SW480 (cell line): ENCODE data around the gene SPINT3.
"Not testable (repeated sequence)": the region's sequence is repeated elsewhere in the genome, so short reads cannot be mapped to it uniquely, and the experiment has no call there.

Experiments
- DNase-seq: peaks from one replicate; pipeline ENCODE4 v3.0.0-alpha.2; 2016; ENCODE audit warnings: low spot score

SPINT3 gene

DNA sequence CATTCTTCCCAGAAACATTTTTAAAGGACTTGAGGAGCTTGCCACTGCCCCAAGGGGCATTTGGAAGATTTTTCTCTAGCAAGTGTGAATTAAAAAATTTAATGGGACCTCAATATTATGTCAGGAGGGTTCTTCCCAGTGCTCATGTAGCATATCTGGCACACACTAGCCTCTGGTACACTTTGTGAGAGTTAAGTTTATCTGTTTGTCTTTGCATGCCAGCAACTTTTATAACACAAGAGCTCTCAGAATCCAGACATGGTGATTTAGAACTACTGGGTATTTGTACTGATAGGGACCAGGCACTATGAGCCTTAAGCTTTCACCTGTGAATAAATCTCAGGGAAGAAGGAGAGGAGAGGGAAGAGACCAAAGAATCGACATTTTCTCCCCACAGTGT, 12.9 kb downstream of the SPINT3 start:
- DNase-seq: no peak

DNA sequence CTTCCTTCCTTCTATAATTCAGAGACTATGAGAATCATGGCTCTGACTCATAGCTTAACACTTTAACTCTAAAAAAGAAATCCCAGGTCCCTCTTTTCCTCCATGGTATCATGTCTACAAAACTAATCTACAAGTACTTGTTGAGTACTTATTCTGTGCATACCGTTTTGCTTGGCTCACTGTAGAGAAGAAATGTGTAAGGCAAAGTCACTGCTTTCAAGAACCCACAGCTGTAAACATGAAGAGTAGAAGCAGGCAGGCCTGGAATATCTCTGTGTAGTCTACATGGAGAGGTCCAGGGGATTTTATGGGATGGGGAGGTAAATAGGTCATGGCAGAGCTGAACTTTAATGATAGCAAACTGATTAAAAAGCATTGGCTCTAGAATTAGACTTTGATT, 13.8 kb downstream of the SPINT3 start:
- no peak for DNase-seq

DNA sequence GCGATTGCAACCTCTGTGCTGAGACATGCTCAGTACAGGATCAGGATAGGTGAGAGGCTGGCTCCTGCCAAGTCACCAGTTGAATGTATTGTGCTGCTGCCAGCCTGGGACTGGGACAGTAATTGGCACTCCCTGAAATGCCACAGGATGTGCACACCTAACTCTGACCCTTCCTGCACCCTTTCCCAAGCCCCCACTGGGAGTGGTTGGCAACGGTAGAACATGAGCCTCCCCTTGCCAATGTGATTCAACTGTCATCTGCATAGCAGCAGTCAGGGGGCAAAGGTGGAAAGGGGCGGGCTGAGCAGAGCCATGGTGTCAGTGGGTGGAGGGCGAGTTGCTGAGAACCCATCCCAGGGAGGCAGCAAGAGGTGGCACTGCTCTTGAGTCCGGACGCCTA, 15.4 kb downstream of the SPINT3 start:
- peak; percentile 76 for DNase-seq

DNA sequence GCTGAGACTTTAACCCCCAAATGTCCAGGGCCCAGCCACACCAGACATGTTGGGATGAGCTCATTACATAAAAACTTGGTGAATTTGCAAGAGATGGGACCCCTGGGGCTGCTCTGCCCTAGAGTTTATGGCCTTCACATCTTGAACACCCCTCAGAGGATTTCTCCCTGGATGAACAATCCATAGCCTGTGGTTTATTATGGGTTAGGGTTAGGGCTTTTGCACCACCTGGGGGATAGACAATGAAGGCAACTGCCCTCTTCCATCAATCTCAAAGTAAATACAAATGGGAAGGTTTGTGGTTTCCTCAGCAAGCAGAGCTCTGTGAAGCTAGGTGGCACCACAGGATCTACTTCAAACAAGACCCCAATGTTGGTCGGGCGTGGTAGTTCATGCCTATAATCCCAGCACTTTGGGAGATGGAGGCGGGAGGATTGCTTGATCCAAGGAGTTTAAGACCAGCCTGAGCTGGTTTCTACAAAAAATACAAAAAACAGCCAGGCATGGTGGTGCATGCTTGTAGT, 17.4 kb downstream of the SPINT3 start:
- DNase-seq: peak; percentile 33

DNA sequence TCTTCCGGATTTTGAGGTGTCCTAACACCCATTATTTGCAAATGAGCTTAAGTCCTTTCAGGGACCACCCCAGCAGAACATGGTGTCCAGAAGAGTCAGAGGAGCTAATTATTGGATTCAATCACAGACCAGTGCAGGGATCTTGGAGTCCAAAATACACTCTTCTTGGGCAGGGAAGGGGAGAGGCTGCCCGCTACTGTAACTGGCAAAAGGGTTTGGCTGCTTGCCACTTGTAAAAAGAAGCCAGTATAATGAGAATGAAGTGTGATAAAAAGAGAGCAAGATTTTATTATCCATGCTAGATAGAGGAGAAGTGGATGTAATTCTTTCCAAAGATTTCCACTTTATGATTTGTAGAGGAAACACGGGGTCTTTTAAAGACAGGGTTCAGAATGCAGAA, 19.3 kb downstream of the SPINT3 start:
- no peak for DNase-seq

DNA sequence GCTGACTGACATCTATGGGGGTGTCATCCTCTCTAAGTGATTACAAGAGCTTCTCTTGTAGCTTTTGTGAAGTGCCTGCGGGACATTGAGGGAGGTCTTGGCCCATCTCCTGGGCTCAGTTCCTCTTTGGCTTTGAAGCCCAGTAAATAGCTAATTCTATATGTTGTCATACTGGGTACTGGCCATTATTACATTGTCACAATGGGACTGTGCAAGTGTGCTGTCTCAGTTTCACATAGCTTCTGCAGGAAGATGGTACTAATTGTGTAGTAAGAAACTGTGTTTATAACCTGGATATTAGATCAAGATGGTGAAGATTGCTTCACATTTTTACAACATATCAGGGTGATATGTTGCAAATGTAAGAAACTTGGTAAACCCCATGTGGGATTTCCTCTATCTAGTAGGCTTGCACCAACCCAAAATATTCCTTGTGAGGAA, 19.9 kb downstream of the SPINT3 start:
- DNase-seq: no peak

DNA sequence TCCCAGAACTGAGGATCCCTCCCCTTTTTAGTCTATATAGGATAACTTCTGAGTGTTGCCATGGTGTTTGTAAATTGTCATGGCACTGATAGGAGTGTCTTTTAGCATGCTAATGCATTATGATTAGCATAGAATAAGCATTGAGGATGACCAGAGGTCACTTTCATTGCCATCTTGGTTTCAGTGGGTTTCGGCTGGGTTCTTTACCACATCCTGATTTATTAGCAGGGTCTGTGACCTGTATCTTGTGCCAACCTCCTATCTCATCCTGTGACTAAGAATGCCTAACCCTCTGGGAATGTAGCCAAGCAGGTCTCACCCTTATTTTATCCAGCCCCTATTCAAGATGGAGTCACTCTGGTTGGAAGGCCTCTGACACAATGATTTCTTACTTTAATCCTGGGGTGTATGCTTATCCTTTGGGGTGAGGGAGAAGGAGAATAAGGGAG, 26.3 kb downstream of the SPINT3 start:
- DNase-seq: no peak

DNA sequence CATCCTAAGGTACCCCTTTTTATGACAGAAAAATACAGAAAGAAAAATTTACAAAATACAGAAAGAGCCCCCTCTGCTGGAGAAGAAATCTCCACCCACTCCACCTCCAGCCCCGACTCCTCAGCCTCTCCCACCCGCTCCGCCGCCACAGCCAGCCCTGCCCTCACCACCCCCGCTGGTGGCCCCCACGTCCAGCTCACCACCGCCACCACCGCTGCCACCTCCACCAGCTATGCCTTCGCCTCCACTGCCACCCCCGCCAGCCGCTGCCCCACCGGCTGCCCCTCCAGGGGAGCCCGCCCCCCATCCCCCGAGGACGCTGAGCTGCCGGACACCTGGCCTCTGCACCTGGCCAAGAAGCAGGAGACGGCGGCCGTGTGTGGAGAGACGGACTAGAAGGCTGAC, 28.2 kb downstream of the SPINT3 start:
- no peak for DNase-seq

DNA sequence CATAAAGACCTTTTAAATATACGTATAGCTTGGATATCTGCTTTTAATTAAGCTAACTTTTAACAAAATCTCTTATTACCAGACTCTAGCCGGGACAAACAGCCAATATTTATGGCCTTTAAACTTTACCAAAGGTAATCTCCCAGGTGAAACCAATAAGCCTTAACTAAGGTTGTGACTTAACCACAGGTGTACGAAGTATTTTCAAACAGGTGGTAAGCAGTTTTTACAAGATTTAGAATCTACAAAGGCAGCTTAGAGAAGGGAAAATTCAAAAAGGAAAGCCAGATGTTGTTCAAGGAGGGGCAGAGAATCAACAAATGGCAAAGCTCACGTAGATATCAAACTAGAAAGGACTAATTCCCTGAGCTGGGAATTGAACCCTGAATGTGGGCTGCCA, 30.0 kb downstream of the SPINT3 start:
- no peak for DNase-seq

DNA sequence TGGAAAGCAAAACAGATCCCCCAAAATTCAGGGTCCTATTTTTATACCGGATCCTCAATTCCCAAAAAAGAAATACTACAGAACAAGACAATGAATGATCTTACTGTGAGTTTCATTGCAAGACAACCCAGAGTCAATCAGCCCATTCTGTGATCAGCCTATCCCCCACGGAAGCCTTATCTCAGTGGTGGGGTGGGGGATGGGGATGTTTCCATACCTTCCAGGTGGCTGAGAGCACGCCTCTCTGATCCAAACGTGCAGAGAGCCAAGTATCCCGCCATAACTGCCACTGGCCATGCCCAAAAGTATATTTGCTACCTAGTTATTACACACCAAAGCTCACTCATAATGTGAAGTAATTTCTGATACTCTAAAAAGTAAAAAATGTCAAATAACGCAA, 30.7 kb downstream of the SPINT3 start:
- no peak for DNase-seq

DNA sequence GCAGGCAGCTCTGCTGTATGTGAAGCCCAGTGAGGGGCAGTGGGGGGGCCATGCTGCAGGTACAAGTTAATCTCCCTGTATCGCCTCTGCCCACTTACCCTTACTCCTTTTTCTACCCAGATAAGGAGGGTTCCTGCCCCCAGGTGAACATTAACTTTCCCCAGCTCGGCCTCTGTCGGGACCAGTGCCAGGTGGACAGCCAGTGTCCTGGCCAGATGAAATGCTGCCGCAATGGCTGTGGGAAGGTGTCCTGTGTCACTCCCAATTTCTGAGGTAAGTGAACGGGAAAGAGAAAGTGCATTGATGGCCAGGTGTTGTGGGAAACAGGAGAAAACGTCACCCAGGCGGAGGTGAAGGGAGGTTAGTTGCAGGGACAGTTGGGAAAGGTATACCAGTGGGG, 35.6 kb downstream of the SPINT3 start:
- DNase-seq: no peak

DNA sequence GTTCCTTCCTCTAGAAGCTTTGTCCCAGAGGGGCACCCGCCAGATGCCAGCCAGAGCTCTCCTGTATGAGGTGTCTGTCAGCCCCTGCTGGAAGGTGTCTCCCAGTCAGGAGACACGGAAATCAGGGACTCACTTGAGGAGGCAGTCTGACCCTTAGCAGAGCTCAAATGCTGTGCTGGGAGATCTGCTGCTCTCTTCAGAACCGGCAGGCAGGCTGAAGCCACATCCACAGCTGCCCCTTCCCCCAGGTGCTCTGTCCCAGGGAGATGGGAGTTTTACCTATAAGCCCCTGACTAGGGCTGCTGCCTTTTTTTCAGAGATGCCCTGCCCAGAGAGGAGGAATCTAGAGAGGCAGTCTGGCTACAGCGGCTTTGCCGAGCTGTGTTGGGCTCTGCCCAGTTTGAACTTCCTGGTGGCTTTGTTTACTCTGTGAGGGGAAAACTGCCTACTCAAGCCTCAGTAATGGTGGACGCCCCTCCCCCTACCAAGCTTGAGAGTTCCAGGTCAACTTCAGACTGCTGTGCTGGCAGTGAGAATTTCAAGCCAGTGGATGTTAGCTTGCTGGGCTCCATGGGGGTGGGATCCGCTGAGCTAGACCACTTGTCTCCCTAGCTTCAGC, 37.8 kb downstream of the SPINT3 start:
- not testable (repeated sequence) for DNase-seq

DNA sequence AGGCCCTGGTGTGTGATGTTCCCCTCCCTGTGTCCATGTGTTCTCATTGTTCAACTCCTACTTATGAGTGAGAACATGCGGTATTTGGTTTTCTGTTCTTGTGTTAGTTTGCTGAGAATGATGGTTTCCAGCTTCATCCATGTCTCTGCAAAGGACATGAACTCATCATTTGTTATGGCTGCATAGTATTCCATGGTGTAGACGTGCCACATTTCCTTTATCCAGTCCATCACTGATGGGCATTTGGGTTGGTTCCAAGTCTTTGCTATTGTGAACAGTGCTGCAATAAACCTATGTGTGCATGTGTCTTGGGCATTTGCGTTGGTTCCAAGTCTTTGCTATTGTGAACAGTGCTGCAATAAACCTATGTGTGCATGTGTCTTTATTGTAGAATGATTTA, 43.1 kb downstream of the SPINT3 start:
- not testable (repeated sequence) for DNase-seq

DNA sequence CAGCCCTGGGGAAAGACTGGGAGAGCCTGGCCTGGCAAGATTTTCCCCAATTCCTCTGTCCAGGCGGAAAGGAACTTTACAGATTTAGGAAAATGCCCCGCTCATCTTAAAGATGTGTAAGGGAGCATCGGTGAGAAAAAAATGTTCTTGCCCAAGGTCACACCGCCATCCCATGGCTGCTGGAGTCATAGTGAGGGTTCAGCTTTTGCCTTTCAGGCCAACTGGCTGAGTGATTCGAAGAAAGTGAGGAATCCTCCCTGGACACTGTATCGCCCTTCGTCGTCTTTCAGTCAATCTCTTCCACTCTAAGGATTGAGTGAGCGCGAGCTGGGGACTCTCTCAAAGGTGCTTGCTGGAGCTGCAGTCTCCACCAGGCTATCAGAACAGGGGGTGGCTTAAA, 44.5 kb downstream of the SPINT3 start:
- DNase-seq: peak; percentile 23

DNA sequence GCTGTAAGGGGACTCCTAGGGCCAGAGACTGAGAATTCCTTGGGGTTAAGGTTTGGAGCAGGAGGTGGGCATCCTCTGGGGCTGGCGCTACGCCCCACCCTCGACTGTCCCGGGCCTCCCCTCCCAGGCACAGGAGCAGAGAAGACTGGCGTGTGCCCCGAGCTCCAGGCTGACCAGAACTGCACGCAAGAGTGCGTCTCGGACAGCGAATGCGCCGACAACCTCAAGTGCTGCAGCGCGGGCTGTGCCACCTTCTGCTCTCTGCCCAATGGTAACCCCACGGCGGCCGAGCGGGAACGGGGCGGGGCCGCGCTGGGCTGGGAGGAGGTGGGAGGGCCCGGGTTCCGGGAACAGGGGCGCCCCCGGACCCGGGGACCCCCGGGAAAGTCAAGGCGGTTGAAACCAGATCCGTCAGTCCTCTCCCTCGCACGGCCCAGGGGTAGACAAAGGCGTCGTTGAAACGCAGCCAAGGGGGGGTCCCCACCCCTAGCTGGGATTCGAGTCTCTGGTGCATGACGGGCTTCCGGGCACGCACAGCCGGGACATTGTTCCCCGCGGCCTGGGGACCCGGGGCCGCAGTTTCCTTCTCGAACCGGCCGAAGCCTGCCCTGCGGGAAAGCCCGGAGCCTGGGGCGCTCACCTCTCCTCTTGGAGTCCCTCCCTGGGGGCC, 45.0 kb downstream of the SPINT3 start:
- peak; percentile 79 for DNase-seq

DNA sequence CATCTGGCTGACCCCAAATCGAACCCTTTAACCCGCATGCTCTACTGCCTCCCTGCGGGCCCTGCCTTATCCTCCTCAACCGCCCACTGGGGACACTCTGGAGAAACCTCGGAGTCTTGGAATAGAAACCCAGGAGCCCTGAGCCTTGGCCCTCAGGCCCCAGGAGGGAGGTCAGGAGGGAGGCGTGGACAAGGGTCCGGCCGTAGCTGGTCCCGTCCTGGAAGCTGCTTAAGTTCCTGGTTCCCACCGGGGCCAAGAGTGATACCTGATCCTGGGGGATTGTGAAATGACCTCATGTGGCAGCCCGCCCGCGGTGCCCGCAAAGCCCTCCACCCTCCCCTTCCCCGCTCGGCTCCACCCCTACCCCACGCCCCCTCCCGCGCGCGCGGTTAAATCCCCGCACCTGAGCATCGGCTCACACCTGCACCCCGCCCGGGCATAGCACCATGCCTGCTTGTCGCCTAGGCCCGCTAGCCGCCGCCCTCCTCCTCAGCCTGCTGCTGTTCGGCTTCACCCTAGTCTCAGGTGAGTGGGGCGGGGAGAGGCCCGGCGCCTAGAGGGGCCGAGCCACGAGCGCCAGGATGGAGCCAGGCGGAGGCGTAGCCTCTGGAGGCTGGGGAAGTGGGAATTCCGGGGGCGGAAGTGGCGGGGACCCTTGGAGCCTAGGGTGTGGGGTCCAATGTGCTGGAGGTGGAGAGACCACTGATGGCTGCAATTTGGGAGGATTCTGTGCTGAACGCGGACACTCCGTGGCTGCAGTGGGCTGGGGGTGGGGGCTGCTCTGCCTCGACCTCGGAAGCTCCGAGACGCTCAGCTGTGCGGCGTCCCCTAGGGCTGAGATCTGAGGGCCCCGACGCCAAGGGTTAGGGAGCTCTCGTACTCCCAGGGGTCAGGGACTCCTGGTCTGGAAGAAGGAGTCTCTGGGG, 45.8 kb downstream of the SPINT3 start, which contains the start of gene WFDC2:
Gene WFDC2 (plus strand): TSS at position 418 of the 926 bp plus-strand sequence. CDS start 29 bp downstream, at position 447.
- peak; percentile 63 for DNase-seq

DNA sequence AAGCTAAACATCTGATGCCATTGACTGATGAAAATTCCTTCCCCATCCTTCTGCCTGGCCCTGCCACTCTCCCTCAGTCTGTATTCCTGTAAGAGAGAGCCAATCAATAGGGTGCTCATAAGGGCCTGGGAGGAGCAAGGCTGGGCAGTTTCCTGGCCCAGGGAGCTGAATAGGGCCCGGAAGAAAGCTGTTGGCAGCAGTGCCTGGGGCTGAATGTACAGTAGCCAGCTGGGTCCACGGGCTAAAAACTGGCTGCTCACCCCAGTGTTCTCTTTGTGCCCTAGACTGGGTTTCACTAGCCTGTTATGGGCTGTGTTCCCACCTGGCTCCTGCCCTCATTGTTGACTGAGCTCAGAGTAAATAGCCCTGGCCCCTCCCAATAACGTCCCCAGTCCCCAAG, 47.6 kb downstream of the SPINT3 start:
- DNase-seq: no peak

DNA sequence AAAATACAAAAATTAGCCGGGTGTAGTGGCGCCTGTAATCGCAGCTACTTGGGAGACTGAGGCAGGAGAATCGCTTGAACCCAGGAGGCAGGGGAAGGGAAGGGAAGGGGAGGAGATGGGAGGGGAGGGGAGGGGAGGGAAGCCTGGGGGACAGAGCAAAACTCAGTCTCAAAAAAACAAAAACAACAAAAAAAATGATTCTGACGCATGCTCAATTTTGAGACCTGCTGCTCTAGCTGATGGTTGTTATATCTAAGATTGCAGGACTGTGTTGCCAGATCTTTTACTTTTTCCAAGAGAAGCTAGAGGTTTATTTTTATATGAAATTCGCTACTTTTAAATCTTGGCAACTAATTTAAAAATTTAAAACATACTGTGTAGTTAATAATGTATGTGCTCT, 48.2 kb downstream of the SPINT3 start:
- no peak for DNase-seq

DNA sequence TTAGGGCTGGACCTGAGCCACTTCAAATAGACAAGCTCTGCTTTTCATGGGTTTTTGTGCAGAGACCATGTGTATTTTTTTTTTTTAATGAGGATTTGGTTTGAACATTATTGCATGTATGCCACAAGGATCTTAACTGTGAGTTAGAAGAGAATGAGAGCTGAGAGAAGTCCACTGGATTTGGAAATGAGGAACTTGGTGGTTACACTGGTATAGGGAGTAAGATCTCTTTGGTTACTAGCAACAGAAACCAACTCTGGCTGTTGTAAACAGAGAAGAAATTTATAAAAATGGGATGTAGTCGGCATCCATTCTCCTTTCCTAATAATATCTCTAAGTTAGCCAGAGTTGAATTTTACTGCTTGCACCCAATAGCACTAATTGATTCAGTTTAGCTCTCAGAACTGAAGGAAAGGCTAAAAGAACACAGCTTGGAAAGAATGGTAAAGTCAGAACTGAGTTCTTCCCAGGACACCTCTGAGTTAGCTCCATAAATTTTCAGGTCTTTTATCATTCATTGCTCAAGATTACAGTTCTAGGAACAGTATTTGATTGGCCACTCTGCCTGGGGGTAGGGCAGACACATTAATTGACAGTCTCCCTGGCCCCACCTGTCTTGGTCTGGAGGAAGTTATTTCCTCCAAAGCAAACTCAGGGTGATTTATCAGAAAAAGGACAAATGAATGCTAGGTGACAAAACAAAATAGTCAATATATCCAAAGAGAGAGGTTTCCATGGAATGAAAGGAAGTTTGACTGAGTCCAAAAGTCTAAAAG, 49.7 kb downstream of the SPINT3 start:
- no peak for DNase-seq

DNA sequence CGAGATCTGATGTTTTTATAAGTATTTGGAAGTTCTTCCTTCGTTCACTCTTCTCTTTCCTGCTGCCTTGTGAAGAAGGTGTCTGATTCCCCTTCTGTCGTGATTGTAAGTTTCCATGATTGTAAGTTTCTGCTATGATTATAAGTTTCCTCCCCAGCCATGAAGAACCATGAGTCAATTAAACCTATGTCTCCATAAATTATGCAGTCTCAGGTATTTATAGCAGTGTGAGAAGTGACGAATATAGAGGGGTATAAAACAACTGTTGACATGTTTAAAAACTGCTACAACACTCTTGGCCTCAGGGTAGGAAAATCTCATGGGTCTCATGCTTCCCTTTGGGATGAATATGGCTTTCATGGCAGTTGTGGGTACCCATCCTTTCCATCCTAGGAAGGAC, 51.7 kb downstream of the SPINT3 start:
- DNase-seq: no peak

DNA sequence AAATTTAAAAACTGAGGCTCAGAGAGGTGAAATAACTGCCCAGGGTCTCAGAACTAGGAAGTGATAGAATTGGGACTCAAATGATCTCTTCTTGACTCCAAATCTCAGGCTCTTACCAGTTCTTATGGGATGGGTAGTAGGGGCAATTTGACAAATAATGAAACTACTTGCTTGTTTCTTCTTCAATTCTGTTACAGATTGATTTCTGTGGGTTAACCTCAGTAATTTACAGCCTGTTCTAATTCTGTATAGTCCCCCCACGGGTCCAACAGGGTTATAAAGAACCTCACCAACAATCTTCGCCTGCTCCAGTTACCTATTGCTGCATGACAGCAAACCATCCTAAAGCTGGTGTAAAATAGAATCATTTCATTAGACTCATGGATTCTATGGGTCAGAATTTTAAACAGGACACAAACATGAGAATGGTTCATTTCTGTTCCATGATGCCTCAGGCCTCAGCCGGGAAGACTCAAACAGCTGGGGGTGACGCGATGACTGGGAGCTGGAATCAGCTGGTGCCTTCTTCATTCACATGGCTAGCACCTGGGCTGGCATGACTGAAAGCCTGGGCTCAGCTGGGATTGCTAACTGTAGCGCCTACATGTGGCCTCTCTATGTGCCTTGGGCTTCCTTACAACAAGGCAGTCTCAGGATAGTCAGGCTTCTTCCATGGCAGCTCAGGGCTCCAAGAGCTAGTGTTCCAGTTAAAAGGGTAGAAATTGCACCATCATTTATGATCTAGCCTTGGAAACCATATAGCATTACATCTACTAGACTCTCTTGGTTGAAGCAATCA, 52.5 kb downstream of the SPINT3 start:
- DNase-seq: no peak
